Measurements from ENCODE around the gene LDLRAP1. TPM values are rescaled to one million over a fixed set of nuclear protein-coding genes. Genes with fewer than 3 reads are reported as not detected.

The LDLRAP1 gene
- total RNA-seq, 4 donors from 2014 or later = 12.6 to 21.2 (median 16.3) TPM

- Histone ChIP-seq H3K27ac (replicated peaks in 1 of 4) (no peak overlapping the region), H3K9me3 (peaks cover 0 to 7% (median 4%) of the 10 kb centered on the region in 4 donors), H3K27me3 (no peaks in the 10 kb centered on the region), H3K4me1 (no peaks in the 10 kb centered on the region), H3K36me3 (no peaks in the 10 kb centered on the region), H3K4me3 (no peak overlapping the region)
- no peak for DNase-seq (ENCODE audit: extremely low spot score)
- TF ChIP-seq POLR2AphosphoS5 (IDR thresholded peaks at IDR 0.05) = no peak
- no peak for TF ChIP-seq POLR2A (IDR thresholded peaks at IDR 0.05; ENCODE audit: low read depth)
- no peak for TF ChIP-seq EP300 (IDR thresholded peaks at IDR 0.05)
- no peak for TF ChIP-seq CTCF (IDR thresholded peaks at IDR 0.05)
- WGBS = 81% methylated on average over 10 of the region's 15 CpGs
- intact Hi-C loops (cut with DNase I) = loop anchor here (5.0 kb wide), 1 partner anchor 122 kb away; no protein-coding TSS in a partner anchor
These were observed 18.6 kb upstream of the LDLRAP1 start for GRCh38 chr1:25524568-25525360.

DNA sequence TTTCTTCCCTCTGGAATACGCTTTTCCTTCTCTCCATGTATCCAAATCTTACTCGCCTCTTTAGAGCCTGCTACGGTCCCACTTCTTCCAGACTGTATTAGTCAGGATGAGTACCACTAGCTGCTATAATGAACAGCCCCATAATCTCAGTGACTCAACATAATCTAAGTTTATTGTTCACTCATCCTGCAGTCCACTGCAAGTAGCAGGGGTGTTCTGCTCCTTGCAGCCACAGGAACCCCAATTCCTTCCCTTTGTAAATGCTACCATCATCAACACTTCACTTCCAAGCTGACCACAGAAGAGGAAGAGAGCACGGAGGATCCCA lies 18.1 kb upstream of the LDLRAP1 start:
- no peak overlapping the region for H3K27ac ChIP-seq (replicated peaks in 1 of 4)
- TF ChIP-seq POLR2A (IDR thresholded peaks at IDR 0.05; ENCODE audit: low read depth) = no peak
- TF ChIP-seq POLR2AphosphoS5 (IDR thresholded peaks at IDR 0.05) = no peak
- no peak for TF ChIP-seq CTCF (IDR thresholded peaks at IDR 0.05)
- no peak for TF ChIP-seq EP300 (IDR thresholded peaks at IDR 0.05)
- no peaks in the 10 kb centered on the region for H3K36me3 ChIP-seq
- peaks cover 0 to 7% (median 4%) of the 10 kb centered on the region in 4 donors for H3K9me3 ChIP-seq
- H3K4me3 ChIP-seq = no peak overlapping the region
- no peak for DNase-seq (ENCODE audit: extremely low spot score)
- no peaks in the 10 kb centered on the region for H3K4me1 ChIP-seq
- no peaks in the 10 kb centered on the region for H3K27me3 ChIP-seq
- intact Hi-C loops (cut with DNase I) = no loop called here
- 80% methylated on average over 4 of the region's 4 CpGs for WGBS

DNA sequence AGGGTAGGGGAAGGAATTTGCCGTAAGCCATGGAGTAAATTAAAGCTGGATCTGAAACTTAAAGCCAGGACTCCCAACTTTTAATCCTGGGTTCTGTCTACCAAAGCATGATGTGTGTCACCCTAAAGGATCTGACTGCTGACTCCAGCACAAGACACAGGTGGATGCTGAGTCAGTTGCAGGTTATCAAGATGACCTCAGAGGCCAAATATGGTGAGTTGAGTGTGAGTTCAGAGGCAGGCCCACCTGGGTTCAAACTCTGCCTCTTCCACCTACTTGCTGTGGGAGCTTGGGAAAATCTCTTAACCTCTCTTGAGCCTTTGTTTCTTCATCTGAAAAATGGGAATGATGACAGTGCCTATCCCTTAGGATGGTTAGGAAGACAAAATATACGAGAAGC lies 16.7 kb upstream of the LDLRAP1 start:
- intact Hi-C loops (cut with DNase I) = no loop called here
- no peak overlapping the region for H3K4me3 ChIP-seq
- H3K9me3 ChIP-seq = peaks cover 0 to 7% (median 4%) of the 10 kb centered on the region in 4 donors
- H3K27me3 ChIP-seq = no peaks in the 10 kb centered on the region
- WGBS = 93% methylated on average over 2 of the region's 2 CpGs
- no peak overlapping the region for H3K27ac ChIP-seq (replicated peaks in 1 of 4)
- no peaks in the 10 kb centered on the region for H3K4me1 ChIP-seq
- no peak for DNase-seq (ENCODE audit: extremely low spot score)
- TF ChIP-seq CTCF (IDR thresholded peaks at IDR 0.05) (no peak), POLR2A (IDR thresholded peaks at IDR 0.05; ENCODE audit: low read depth) (no peak), POLR2AphosphoS5 (IDR thresholded peaks at IDR 0.05) (no peak), EP300 (IDR thresholded peaks at IDR 0.05) (no peak)
- H3K36me3 ChIP-seq = no peaks in the 10 kb centered on the region

DNA sequence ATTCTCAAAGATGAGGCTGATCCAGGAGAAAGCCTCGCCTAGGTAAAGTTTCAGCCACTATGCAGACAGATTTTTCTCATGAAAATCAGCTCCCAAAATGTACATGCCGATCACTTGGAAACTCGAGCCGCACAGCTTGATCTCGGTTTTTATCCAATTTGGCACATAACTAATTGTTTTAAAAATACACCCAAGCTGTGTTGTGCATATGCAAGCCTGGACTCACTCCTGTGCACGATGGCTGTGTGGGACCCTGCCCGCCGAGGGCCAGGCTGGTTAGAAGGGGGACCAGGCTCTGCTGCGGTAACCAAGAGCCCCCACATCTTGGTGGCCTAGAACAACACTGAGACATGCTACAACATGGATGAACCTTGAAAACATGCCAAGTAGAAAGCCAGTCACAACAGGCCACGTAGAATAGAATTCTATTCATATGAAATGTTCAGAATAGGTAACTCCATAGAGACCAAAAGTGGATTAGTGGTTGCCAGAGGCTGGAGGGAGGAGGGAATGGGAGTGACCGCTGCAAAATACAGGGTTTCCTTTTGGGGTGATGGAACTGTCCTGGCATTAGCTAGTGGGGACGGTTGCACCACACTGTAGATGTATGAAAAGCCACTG lies 16.1 kb upstream of the LDLRAP1 start:
- 80% methylated on average over 12 of the region's 12 CpGs for WGBS
- Histone ChIP-seq H3K27me3 (no peaks in the 10 kb centered on the region), H3K27ac (replicated peaks in 1 of 4) (no peak overlapping the region), H3K9me3 (peaks cover 0 to 7% (median 4%) of the 10 kb centered on the region in 4 donors), H3K4me3 (no peak overlapping the region), H3K4me1 (no peaks in the 10 kb centered on the region), H3K36me3 (no peaks in the 10 kb centered on the region)
- intact Hi-C loops (cut with DNase I) = no loop called here
- TF ChIP-seq POLR2AphosphoS5 (IDR thresholded peaks at IDR 0.05) = no peak
- no peak for TF ChIP-seq POLR2A (IDR thresholded peaks at IDR 0.05; ENCODE audit: low read depth)
- no peak for TF ChIP-seq CTCF (IDR thresholded peaks at IDR 0.05)
- no peak for DNase-seq (ENCODE audit: extremely low spot score)
